Measurements from ENCODE around the gene SLC7A11.
"Not testable (repeated sequence)": the region's sequence is repeated elsewhere in the genome, so short reads cannot be mapped to it uniquely, and the experiment has no call there.

SLC7A11 gene

GRCh38 chr4:138242834-138243156, 646 bp upstream of the SLC7A11 start:
- no peak for DNase-seq (ENCODE audit: low read depth in 3 of 3)

- no peak for DNase-seq (ENCODE audit: low read depth in 3 of 3)
These were observed 671 bp downstream of the SLC7A11 start for GRCh38 chr4:138241281-138242075.

DNA sequence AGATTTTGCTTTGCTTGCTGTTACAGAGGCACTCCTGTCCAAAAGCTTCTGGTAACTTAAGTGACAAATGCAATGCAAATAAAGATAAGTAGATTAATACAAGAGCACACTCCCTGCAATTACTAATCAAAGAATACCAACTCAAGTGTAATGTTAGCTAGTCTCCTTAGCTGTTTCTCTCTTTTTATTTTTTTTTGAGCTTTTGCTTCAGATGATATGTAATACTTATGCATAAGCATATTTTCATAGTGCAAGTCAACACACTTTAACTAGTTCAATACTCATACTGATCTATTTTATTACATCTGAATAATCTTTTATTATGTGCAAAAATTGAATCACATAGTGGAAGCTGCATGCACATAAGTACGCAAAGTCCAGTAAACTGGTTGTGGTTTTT, 2.7 kb downstream of the SLC7A11 start:
- no peak for DNase-seq (ENCODE audit: low read depth in 3 of 3)

- DNase-seq (ENCODE audit: low read depth in 3 of 3) = no peak
These were observed 3.4 kb downstream of the SLC7A11 start for GRCh38 chr4:138238521-138239292.

GRCh38 chr4:138237132-138237531, 5.0 kb downstream of the SLC7A11 start:
- not testable (repeated sequence) for DNase-seq (ENCODE audit: low read depth in 3 of 3)

DNA sequence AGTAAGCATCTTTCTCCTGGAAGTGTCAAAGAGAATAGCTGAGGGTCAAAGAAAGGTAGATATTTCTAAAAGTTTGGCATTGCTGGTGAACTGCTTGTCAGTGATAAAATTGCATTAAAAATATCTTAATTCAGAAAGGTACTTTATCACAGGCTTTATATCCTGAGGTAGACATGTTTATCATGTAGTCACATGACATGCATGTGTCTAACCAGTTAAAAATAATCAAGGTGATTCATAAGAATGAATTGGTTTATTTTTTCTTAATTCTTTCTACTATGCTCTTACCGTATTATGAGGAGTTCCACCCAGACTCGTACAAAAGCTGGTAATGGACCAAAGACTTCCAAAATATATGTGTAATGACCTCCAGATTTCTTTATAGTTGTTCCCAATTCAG, 6.1 kb downstream of the SLC7A11 start:
- DNase-seq (ENCODE audit: low read depth in 3 of 3) = no peak

DNA sequence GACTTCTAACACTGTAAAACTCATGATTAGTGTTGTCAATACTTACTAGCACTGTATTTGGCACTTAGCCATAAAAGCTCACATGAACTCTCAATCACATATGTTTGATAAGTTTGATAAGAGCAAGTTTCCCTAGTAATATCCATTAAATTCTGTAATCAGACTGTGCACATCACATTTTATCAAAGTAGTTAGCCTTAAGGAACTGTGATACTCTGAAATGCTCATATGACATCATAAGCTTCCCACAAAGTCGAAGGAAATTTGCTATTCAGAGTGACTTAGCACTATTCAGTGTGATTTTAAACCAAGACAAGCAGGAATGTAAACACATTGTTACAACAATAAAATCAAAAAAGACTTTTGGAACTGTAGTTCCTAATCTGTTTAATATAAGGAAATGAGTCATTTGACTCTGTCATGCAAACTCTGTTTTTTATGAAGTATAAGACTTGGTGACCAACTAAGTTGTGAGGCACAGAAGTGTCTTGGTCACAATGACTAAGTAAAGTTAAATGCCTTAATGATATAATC, 6.7 kb downstream of the SLC7A11 start:
- DNase-seq (ENCODE audit: low read depth in 3 of 3) = no peak

GRCh38 chr4:138234248-138234647, 7.9 kb downstream of the SLC7A11 start:
- no peak for DNase-seq (ENCODE audit: low read depth in 3 of 3)

- no peak for DNase-seq (ENCODE audit: low read depth in 3 of 3)
These were observed 8.7 kb downstream of the SLC7A11 start for GRCh38 chr4:138233313-138234034.

GRCh38 chr4:138232364-138232763, 9.8 kb downstream of the SLC7A11 start:
- no peak for DNase-seq (ENCODE audit: low read depth in 3 of 3)

GRCh38 chr4:138230048-138230447, 12.1 kb downstream of the SLC7A11 start:
- no peak for DNase-seq (ENCODE audit: low read depth in 3 of 3)

- DNase-seq (ENCODE audit: low read depth in 3 of 3) = no peak
These were observed 13.0 kb downstream of the SLC7A11 start for GRCh38 chr4:138229160-138229559.

GRCh38 chr4:138226351-138226750, 15.8 kb downstream of the SLC7A11 start:
- no peak for DNase-seq (ENCODE audit: low read depth in 3 of 3)

- DNase-seq (ENCODE audit: low read depth in 3 of 3) = no peak
These were observed 16.7 kb downstream of the SLC7A11 start for GRCh38 chr4:138225477-138225876.

- DNase-seq (ENCODE audit: low read depth in 3 of 3) = no peak
These were observed 17.5 kb downstream of the SLC7A11 start for GRCh38 chr4:138224614-138225013.

DNA sequence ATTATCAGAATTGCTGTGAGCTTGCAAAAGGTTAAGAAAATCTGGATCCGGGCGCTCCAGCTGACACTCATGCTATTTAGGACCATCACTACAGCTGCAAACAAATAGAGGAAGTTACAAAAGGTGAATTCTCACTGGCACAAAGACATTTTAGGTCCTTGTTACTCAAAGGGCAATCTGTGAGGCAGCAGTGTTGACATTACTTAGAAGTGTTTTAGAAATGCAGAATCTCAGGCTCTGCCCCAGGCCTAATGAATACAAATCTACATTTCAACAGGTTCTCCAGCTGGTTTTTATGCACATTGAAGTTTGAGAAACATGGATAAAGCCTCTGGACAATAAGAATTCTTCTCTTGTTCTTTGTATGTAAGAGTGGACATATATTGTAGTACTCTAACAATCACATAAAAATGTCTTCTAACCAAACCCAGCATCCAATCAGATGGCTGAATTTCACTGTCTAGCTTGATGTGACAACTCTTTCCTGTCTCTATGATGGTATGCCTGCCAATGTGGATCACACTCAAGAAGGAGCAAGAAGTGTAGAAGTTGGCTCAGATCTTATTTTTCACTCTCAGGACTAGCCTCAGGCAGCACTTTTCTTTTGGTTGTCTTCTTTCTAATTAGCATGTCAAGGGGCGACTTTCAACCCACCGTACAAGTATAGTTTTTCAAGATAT, 18.8 kb downstream of the SLC7A11 start:
- no peak for DNase-seq (ENCODE audit: low read depth in 3 of 3)

- DNase-seq (ENCODE audit: low read depth in 3 of 3) = no peak
These were observed 20.1 kb downstream of the SLC7A11 start for GRCh38 chr4:138222046-138222445.

DNA sequence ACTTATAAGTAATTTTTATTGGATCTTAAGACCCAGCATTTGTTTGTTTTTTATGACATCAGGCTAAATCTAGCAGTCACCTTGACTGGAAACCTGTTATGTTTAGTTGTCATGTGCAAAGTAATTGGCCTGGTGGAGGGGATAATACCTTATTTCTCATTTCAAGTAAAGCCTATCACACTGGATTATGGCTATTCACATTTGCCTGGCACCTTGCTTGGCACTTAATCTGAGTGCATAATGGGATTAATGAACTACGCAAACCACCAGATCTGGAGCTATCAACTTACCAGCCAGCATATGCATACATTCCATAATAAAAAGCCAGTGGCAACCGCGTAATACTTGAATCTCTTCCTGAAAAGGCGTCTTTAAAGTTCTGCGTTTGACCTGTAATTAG, 23.2 kb downstream of the SLC7A11 start:
- no peak for DNase-seq (ENCODE audit: low read depth in 3 of 3)

DNA sequence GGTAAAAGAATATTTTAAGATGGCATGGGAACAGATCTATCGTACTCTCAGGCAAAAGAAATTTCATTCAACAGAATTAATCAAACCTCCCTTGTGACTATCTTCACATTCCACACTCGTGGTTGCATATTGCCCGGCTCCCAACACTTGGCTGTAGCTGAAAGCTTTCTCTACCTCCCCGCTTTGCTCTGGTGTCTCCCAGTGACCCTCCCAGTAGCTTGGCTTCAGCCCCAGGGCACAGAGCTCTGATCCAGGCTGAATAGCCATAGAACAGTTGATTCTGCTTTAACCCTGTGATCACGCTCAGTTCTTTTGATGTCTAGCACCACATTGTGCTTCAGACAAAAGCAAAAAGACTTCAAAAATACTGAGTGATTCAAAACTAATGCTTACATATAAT, 24.6 kb downstream of the SLC7A11 start:
- no peak for DNase-seq (ENCODE audit: low read depth in 3 of 3)

- DNase-seq (ENCODE audit: low read depth in 3 of 3) = no peak
These were observed 25.8 kb downstream of the SLC7A11 start for GRCh38 chr4:138216272-138216867.

DNA sequence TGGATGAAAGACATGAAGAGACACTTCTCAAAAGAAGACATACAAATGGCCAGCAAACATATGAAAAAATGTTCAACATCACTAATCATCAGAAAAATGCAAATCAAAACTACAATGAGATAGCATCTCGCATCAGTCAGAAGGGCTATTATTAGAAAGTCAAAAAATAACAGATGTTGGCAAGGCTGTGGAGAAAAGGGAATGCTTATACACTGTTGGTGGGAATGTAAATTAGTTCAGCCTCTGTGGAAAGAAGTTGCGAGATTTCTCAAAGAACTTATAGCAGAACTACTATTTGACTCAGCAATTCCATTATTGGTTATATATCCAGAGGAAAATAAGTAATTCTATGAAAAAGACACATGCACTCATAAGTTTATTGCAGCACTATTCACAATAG, 31.6 kb downstream of the SLC7A11 start:
- not testable (repeated sequence) for DNase-seq (ENCODE audit: low read depth in 3 of 3)
